HK-2 (cell line): Measurements from ENCODE around the gene UGGT2.
"Not testable (repeated sequence)": the region's sequence is repeated elsewhere in the genome, so short reads cannot be mapped to it uniquely, and the experiment has no call there.

ENCODE experiments used
- DNase-seq: peaks from one replicate; pipeline ENCODE4 v3.0.0-alpha.2; 2018; ENCODE audit not compliant: unreplicated experiment

UGGT2 gene

GRCh38 chr13:96046449-96047126 is 6.6 kb downstream of the UGGT2 start:
- DNase-seq: not testable (repeated sequence)

GRCh38 chr13:96044238-96044637 is 9.0 kb downstream of the UGGT2 start:
- no peak for DNase-seq

GRCh38 chr13:96041326-96042110 is 11.7 kb downstream of the UGGT2 start:
- no peak for DNase-seq

GRCh38 chr13:96036515-96036914 is 16.7 kb downstream of the UGGT2 start:
- no peak for DNase-seq

- DNase-seq: no peak
These were observed 18.5 kb downstream of the UGGT2 start for GRCh38 chr13:96034662-96035061.

GRCh38 chr13:96033220-96034015 is 19.8 kb downstream of the UGGT2 start:
- DNase-seq: no peak

GRCh38 chr13:96032717-96033116 is 20.5 kb downstream of the UGGT2 start:
- DNase-seq: no peak

- DNase-seq: no peak
These were observed 24.2 kb downstream of the UGGT2 start for GRCh38 chr13:96029002-96029401.

GRCh38 chr13:96027496-96027895 is 25.7 kb downstream of the UGGT2 start:
- DNase-seq: no peak

GRCh38 chr13:96025283-96025682 is 27.9 kb downstream of the UGGT2 start:
- DNase-seq: no peak

GRCh38 chr13:96020931-96021330 is 32.3 kb downstream of the UGGT2 start:
- no peak for DNase-seq

- DNase-seq: peak; percentile 4
These were observed 33.0 kb downstream of the UGGT2 start for GRCh38 chr13:96020155-96020575.

GRCh38 chr13:96018135-96018534 is 35.1 kb downstream of the UGGT2 start:
- no peak for DNase-seq

- DNase-seq: no peak
These were observed 41.8 kb downstream of the UGGT2 start for GRCh38 chr13:96011291-96011872.

GRCh38 chr13:96003304-96003703 is 49.9 kb downstream of the UGGT2 start:
- no peak for DNase-seq

GRCh38 chr13:96002322-96003131 is 50.7 kb downstream of the UGGT2 start:
- no peak for DNase-seq

GRCh38 chr13:96000069-96000468 is 53.1 kb downstream of the UGGT2 start:
- DNase-seq: no peak

GRCh38 chr13:95987841-95988240 is 65.4 kb downstream of the UGGT2 start:
- DNase-seq: no peak

- no peak for DNase-seq
These were observed 71.1 kb downstream of the UGGT2 start for GRCh38 chr13:95982144-95982543.

GRCh38 chr13:95972651-95973050 is 80.5 kb downstream of the UGGT2 start:
- not testable (repeated sequence) for DNase-seq

- DNase-seq: no peak
These were observed 82.3 kb downstream of the UGGT2 start for GRCh38 chr13:95970878-95971277.
